Dendritic cell treated with granulocyte-macrophage colony-stimulating factor and Interleukin-4, amounts not matched to agents 40 ng/mL and 50 ng/mL, for 4 days (primary cell): ENCODE data around the gene MRI1.
"Not testable (repeated sequence)": the region's sequence is repeated elsewhere in the genome, so short reads cannot be mapped to it uniquely, and the experiment has no call there.

Experiments used
- H3K27ac Mint-ChIP-seq: one replicate; pipeline ENCODE4 v1.8.0; 2022; ENCODE audit warnings: mild to moderate bottlenecking, mixed read lengths
- H3K27me3 Mint-ChIP-seq: one replicate; pipeline ENCODE4 v1.8.0; 2022; ENCODE audit warnings: mild to moderate bottlenecking, mixed read lengths
- H3K36me3 Mint-ChIP-seq: one replicate; pipeline ENCODE4 v1.8.0; 2022; ENCODE audit warnings: low read depth, mixed read lengths
- H3K4me1 Mint-ChIP-seq: one replicate; pipeline ENCODE4 v1.8.0; 2022; ENCODE audit warnings: low read depth, mixed read lengths
- H3K4me3 Mint-ChIP-seq: one replicate; pipeline ENCODE4 v1.8.0; 2022; ENCODE audit warnings: mild to moderate bottlenecking, moderate library complexity, mixed read lengths
- H3K9me3 Mint-ChIP-seq: one replicate; pipeline ENCODE4 v1.8.0; 2022; ENCODE audit warnings: mixed read lengths
- intact Hi-C: fragments of 100-400 bp; cut with micrococcal nuclease; formaldehyde crosslinking; loops from one replicate; pipeline ENCODE4 v1.15.0; 2022

The MRI1 gene

DNA sequence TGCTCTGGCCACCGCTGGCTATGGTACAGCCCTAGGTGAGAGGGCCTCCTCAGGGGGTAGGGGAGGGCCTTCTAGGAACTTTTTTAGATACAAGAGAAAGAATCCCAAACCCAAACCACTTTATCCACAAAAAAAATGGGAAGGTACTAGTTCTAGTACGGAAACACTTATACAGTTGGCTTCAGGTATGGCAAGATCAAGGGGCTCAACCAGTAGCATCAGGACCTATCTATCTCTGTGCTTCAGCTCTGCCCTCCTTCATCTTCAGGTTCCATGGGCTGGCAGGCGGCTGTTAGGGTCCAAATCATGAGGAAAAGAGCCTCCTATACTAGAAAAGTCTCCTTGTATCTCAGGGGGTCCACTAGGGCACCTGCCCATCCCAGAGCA is 1.8 kb downstream of the MRI1 start:
- Mint-ChIP-seq H3K9me3 (no peaks in the 10 kb centered on the region), H3K36me3 (peaks cover 79% of the 10 kb centered on the region), H3K4me3 (no peak overlapping the region), H3K27ac (no peak overlapping the region), H3K4me1 (peaks cover 25% of the 10 kb centered on the region), H3K27me3 (no peaks in the 10 kb centered on the region)
- intact Hi-C loops: no loop called here

DNA sequence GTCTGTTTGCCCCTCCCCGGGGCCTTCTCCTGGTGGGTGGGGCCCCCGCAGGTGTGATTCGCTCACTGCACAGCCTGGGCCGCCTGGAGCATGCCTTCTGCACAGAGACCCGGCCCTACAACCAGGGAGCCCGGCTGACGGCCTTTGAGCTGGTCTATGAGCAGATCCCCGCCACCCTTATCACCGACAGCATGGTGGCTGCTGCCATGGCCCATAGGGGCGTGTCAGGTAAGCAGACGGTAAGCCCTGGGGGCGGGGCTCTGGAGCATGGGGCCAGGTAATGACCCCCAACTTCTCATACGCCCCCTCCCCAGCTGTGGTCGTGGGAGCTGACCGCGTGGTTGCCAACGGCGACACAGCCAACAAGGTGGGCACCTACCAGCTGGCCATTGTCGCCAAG is 4.2 kb downstream of the MRI1 start:
- H3K4me3 Mint-ChIP-seq: no peak overlapping the region
- intact Hi-C loops: no loop called here
- peaks cover 69% of the 10 kb centered on the region for H3K36me3 Mint-ChIP-seq
- H3K27ac Mint-ChIP-seq: no peak overlapping the region
- H3K27me3 Mint-ChIP-seq: no peaks in the 10 kb centered on the region
- H3K4me1 Mint-ChIP-seq: peaks cover 23% of the 10 kb centered on the region
- H3K9me3 Mint-ChIP-seq: no peaks in the 10 kb centered on the region

DNA sequence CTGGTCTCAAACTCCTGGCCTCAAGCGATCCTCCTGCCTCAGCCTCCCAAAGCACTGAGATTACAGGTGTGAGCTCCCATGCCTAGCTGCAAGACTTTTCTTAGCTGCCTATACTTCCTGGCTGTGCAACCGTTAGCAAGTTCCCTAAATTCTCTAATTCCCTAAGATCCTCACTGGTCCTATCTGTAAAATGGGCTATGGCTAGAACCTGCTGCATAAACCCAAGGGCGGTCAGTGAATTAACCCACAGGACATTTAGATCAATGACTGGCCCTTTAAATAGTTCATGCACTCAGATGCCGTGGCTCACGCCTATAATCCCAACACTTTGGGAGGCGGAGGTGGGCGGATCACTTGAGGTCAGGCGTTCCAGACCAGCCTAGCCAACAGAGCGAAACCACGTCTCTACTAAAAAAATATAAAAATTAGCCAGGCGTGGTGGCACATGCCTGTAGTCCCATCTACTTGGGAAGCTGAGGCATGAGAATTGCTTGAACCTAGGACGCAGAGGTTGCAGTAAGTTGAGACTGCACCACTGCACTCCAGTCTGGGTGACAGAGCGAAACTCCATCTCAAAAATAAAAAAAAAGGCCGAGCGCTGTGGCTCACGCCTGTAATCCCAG is 5.8 kb downstream of the MRI1 start:
- Mint-ChIP-seq H3K4me1 (peaks cover 26% of the 10 kb centered on the region), H3K9me3 (no peaks in the 10 kb centered on the region), H3K36me3 (peaks cover 74% of the 10 kb centered on the region), H3K27me3 (no peaks in the 10 kb centered on the region), H3K27ac (no peak overlapping the region), H3K4me3 (no peak overlapping the region)
- intact Hi-C loops: no loop called here

DNA sequence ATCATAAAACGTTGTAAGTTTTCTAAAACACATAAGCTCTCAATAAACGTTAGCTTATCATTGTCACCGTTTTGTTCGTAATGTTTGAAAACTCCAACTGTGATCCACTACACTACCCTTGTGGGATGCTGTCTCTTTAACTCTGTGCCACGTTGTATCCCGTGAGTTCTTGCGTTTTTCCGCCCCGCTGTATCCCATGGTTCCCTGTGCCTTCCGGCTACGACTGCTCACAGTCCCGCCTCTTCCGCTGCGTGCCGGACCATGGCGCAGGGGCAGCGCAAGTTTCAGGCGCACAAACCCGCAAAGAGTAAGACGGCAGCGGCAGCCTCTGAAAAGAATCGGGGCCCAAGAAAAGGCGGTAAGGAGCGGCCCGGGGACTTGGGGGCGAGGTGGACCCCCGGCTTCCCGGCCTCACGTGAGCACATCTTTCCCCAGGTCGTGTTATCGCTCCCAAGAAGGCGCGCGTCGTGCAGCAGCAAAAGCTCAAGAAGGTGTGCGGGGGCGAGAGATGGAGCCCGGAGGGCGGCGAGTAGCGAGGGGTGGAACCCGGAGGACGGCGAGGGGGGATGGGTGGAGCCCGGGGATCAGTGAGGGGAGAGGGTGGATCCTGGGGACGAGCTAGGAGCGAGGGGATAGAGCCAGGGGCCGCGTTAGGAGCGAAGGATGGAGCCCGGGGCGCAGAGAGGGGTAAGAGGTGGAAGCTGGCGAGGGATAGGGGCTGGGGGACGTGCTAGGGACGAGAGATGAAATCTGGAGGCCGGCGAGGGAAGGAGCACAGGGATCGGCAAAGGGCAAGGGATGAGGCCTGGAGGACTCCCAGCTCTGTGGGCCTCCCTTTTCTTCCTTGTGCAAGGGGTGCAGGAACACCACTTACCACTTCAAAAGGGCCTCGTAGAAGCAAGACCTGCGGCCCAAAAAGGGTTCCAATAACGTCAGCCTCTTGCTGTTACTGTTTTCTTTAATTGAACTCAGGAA is 10.2 kb downstream of the MRI1 start, which contains the start of gene C19orf53:
Gene C19orf53 (plus strand): TSS at position 240 of the 975 bp plus-strand sequence. CDS start 22 bp downstream, at position 262.
- H3K36me3 Mint-ChIP-seq: peaks cover 77% of the 10 kb centered on the region
- intact Hi-C loops: no loop called here
- H3K27me3 Mint-ChIP-seq: no peaks in the 10 kb centered on the region
- peak within 1 kb of the TSS; percentile 98 for H3K27ac Mint-ChIP-seq
- peaks cover 29% of the 10 kb centered on the region for H3K4me1 Mint-ChIP-seq
- peak within 1 kb of the TSS; percentile 100 for H3K4me3 Mint-ChIP-seq
- no peaks in the 10 kb centered on the region for H3K9me3 Mint-ChIP-seq

DNA sequence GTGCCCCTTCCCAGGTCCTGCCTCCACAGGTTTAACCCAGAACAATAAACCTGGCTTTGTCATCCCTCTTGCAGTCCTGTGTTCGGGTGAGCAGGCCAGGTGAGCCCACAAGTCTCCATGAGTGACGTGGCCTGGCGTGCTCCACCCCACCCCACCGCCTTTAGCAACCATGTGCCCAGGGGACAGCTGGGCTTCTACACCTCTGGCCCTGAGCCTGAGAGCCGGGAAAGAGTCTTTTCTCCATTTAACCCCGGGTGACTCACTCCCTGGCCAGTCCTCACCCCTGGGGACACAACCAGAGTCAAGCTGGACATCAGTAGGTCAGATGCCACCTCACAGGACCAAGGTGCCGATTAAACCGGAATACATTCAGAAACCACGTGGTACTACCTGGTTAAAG is 14.1 kb downstream of the MRI1 start:
- Mint-ChIP-seq H3K4me3 (no peak overlapping the region), H3K27ac (no peak overlapping the region), H3K9me3 (no peaks in the 10 kb centered on the region), H3K36me3 (peaks cover 50% of the 10 kb centered on the region), H3K4me1 (peaks cover 36% of the 10 kb centered on the region), H3K27me3 (peaks cover 2% of the 10 kb centered on the region)
- intact Hi-C loops: no loop called here

DNA sequence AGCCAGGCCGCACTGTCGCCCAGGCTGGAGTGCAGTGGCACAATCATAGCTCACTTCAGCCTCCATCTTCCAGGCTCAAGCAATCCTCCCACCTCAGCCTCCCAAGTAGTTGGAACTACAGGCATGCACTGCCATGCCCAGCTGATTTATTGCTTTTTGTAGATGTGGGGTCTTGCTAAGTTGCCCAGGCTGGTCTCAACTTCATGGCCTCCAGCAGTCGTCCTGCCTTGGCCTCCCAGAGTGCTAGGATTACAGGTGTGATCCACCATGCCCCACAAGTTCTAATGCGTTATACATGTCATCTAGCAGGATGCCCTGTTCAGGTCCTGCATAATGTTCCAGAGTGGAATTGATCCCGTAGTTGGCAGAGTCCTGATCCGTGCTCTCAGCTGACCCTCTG is 14.5 kb downstream of the MRI1 start:
- Mint-ChIP-seq H3K27ac (no peak overlapping the region), H3K9me3 (no peaks in the 10 kb centered on the region), H3K4me3 (no peak overlapping the region), H3K27me3 (peaks cover 2% of the 10 kb centered on the region), H3K36me3 (peaks cover 50% of the 10 kb centered on the region), H3K4me1 (peaks cover 36% of the 10 kb centered on the region)
- intact Hi-C loops: no loop called here

DNA sequence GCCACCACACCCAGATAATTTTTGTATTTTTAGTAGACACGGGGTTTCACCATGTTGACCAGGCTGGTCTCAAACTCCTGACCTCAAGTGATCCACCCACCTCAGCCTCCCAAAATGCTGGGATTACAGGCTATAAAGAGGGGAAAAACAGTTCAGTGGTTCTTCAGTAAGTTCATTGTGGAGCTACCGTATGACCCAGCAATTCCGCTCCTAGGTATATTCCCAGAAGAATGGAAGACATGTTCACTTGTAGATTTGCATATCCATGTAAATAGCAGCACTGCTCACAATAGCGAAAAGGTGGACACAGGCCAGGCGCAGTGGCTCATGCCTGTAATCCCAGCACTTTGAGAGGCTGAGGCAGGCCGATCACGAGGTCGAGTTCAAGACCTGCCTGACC is 15.5 kb downstream of the MRI1 start:
- intact Hi-C loops, H3K27me3 Mint-ChIP-seq, H3K4me3 Mint-ChIP-seq: not testable (repeated sequence)

DNA sequence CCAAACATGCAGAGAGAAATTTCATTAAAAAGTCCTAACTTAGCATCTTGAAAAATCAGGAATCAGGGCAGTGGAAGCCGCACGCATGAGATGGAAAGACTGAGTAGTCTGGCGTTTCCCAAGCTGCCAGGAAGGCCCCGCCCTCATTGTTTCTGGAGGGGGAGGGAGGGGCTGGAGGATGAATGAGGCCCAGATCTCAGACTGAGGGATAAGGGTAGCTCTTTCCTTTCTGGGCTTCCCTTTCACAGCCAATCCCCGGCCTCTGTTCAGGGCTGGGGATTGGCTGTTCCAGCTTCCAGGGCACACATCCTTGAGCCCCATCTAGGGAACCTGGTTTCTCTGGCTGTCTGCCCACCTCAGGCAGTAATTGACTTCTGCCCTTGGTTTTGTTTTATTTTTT is 17.2 kb downstream of the MRI1 start:
- Mint-ChIP-seq H3K4me1 (peaks cover 20% of the 10 kb centered on the region), H3K9me3 (no peaks in the 10 kb centered on the region), H3K27me3 (peaks cover 4% of the 10 kb centered on the region)

More for the DNA sequence above, 15.5 kb downstream of the MRI1 start:
- not testable (repeated sequence) for H3K9me3 Mint-ChIP-seq, H3K27ac Mint-ChIP-seq
- peaks cover 31% of the 10 kb centered on the region for H3K4me1 Mint-ChIP-seq
- peaks cover 42% of the 10 kb centered on the region for H3K36me3 Mint-ChIP-seq

DNA sequence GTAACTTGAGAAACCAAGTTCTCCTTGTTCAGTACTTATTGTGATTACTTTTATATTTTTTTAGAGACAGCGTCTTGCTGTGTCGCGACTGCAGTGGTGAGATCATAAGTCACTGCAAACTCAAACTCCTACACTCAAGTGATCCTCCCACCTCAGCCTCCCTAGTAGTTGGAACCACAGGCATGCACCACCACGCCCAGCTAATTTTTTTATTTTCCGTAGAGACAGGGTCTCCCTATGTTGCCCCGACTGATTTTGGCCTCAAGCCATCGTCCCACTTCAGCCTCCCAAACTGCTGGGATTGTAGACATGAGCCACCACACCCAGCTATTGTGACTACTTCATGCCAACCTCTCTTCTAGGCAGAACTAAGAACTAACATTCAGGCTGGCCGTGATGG is 18.2 kb downstream of the MRI1 start:
- Mint-ChIP-seq H3K4me3 (no peak overlapping the region), H3K36me3 (peaks cover 23% of the 10 kb centered on the region)

More for the DNA sequence above, 17.2 kb downstream of the MRI1 start:
- intact Hi-C loops: no loop called here
- Mint-ChIP-seq H3K36me3 (peaks cover 33% of the 10 kb centered on the region), H3K4me3 (no peak overlapping the region), H3K27ac (no peak overlapping the region)

DNA sequence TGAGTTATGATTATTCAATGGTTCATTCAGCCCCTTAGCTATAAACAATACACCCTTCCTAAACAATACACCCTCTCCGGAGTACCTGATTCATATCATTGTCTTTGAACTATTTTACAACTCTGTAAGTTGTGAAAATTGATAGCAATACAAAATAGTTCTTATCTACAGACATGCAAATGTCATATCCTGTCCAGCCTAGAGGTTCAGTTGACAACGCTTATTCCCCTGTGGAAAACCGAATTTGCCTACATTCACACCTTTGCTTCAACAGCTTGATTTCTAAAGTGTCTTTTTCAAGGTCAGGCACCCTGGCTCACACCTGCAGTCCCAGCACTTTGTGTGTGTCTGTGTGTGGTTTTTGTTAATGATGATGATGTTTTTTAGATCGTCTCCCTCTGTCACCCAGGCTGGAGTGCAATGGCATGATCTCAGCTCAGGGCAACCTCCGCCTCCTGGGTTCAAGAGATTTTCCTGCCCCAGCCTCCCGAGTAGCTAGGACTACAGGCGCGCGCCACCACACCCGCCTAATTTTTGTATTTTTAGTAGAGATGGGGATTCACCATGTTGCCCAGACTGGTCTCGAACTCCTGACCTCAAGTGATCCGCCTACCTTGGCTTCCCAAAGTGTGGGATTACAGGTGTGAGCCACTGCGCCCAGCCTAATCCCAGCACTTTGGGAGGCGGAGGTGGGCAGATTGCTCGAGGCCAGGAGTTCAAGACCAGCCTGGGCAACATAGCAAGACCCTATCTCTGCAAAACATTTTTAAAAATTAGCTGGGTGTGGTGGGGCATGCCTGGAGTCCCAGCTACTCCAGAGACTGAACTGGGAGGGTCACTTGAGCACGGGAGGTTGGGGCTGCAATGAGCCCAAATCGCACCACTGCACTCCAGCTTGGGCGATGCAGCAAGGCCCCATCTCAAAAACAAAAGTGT is 19.5 kb downstream of the MRI1 start:
- Mint-ChIP-seq H3K27me3 (peaks cover 4% of the 10 kb centered on the region), H3K36me3 (peaks cover 10% of the 10 kb centered on the region), H3K4me3 (no peak overlapping the region), H3K9me3 (no peaks in the 10 kb centered on the region), H3K4me1 (peaks cover 33% of the 10 kb centered on the region), H3K27ac (no peak overlapping the region)
- intact Hi-C loops: no loop called here

More for the DNA sequence above, 18.2 kb downstream of the MRI1 start:
- H3K9me3 Mint-ChIP-seq: no peaks in the 10 kb centered on the region
- intact Hi-C loops: no loop called here
- peaks cover 4% of the 10 kb centered on the region for H3K27me3 Mint-ChIP-seq
- peaks cover 24% of the 10 kb centered on the region for H3K4me1 Mint-ChIP-seq
- H3K27ac Mint-ChIP-seq: no peak overlapping the region

DNA sequence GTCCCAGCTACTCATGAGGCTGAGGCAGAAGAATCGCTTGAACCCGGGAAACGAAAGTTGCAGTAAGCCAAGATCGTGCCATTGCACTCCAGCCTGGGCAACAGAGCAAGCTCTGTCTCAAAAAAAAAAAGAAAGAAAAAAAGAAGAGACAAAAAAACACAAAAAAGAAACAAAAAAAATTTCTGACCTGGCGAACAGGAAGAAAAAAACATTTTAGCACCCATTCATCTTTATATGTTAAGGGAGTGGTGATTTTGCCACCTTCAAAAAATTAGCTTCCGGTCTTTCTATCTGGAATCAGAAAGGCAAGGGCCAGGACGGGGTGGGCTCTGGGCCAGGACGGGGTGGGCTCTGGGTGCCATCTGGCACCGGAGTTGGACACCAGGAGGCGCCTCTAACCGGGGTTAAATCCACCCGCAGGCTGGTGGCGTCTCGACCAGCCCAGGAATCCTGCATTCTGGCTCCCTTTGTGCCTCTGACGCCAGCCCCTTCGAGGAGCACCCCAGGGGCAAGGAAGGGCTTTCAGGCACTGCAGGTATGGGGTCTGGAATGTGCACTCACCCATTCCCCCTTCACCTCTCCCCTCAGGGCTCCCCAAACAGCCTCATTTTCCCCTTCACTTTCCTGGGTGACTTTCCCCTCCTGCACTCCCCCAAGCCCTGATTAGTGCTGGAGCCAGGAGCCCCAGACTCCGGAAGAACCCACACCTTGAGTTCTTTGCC is 20.6 kb downstream of the MRI1 start:
- H3K27ac Mint-ChIP-seq: peak overlapping the region; percentile 78
- intact Hi-C loops: loop anchor here (1.0 kb wide), 1 partner anchor 77 kb away; no protein-coding TSS in a partner anchor
- no peaks in the 10 kb centered on the region for H3K36me3 Mint-ChIP-seq
- peak overlapping the region; percentile 42 for H3K4me3 Mint-ChIP-seq
- H3K9me3 Mint-ChIP-seq: no peaks in the 10 kb centered on the region
- peaks cover 4% of the 10 kb centered on the region for H3K27me3 Mint-ChIP-seq
- peaks cover 35% of the 10 kb centered on the region for H3K4me1 Mint-ChIP-seq

DNA sequence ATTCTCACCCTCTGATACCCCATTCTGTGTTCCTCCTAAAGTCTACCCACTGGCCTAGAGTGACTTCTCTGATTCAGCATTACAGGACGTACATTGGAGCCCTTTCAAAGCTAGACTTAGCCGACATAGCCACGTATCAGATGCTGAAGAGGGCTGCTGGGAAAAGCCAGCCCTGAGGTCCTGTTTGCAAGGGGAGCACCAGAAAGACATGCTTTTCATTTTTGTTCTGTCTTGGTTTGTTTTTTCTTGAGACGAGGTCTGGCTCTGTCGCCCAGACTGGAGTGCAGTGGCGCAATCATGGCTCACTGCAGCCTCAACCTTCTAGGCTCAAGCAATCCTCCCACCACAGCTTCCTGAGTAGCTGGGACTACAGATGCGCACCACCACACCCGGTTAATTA is 24.7 kb downstream of the MRI1 start:
- Mint-ChIP-seq H3K4me1 (peaks cover 40% of the 10 kb centered on the region), H3K4me3 (no peak overlapping the region), H3K27ac (peak overlapping the region; percentile 93), H3K36me3 (no peaks in the 10 kb centered on the region), H3K27me3 (peaks cover 2% of the 10 kb centered on the region), H3K9me3 (no peaks in the 10 kb centered on the region)
- intact Hi-C loops: no loop called here

DNA sequence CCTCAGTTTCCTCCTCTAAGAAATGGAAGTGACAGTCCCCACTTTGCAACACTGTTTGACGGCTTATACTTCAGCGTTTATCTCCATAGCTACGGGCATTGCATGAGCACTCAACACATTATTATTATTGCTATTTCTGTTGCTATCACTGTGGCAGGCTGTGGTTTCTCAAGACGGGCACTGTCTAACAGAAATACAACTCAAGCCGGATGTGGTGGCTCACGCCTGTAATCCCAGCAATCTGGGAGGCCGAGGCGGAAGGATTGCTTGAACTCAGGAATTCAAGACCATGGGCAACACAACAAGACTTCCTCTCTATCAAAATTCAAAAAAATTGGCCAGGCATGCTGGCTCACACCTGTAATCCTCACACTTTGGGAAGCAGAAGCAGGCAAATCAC is 26.0 kb downstream of the MRI1 start:
- peak overlapping the region; percentile 53 for H3K27ac Mint-ChIP-seq
- intact Hi-C loops: no loop called here

More for the DNA sequence above, 26.0 kb downstream of the MRI1 start:
- H3K36me3 Mint-ChIP-seq: peaks cover 8% of the 10 kb centered on the region
- no peaks in the 10 kb centered on the region for H3K9me3 Mint-ChIP-seq
- H3K4me1 Mint-ChIP-seq: peaks cover 43% of the 10 kb centered on the region
- no peaks in the 10 kb centered on the region for H3K27me3 Mint-ChIP-seq
- no peak overlapping the region for H3K4me3 Mint-ChIP-seq
